ENCODE results near the gene IMMP2L.
A peak's percentile ranks its signal among the peaks of the same experiment; 100 is the strongest.

The IMMP2L gene

GRCh38 chr7:110889335-110889734, 673.0 kb downstream of the IMMP2L start:
- DNase-seq: no peak

DNA sequence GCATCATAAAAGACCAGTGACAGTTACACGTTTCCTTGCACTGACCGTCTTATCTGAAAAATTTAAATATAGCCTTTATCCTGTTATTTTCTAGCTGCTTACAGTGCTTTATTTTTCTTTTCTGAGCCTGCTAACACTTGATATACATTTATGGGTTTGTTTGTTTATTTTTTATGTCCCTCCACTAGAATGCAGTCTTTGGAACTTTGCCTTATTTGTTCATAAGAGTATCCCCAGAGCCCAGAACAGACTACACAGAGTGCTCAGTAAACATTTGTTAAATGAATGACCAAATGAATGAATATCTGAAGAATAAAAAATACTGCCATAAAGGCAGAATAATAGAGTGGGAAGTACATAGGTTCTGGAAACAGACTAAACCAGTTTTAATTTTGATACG, 673.7 kb downstream of the IMMP2L start:
- no peak for DNase-seq

DNA sequence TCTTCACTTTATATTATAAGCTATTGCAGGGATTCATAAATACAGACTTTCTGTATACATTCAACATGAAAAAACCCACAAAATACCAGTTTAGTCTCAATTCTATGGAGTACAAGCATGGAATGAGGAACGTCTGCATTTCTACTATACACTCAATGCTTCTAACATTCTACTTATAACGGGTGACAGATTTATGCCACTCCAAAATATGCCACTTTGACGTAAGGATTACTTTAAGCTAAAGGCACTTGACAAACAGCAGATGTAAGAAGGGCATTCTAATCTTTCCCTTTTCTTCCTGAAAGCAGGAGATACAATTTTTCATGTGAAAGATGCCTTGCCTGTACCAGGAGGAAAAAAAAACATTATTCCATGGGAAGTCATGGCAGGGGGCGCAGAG, 676.8 kb downstream of the IMMP2L start:
- DNase-seq: no peak

GRCh38 chr7:110881721-110882120, 680.6 kb downstream of the IMMP2L start:
- no peak for DNase-seq

GRCh38 chr7:110880971-110881370, 681.3 kb downstream of the IMMP2L start:
- no peak for DNase-seq

GRCh38 chr7:110877016-110877415, 685.3 kb downstream of the IMMP2L start:
- DNase-seq: no peak

DNA sequence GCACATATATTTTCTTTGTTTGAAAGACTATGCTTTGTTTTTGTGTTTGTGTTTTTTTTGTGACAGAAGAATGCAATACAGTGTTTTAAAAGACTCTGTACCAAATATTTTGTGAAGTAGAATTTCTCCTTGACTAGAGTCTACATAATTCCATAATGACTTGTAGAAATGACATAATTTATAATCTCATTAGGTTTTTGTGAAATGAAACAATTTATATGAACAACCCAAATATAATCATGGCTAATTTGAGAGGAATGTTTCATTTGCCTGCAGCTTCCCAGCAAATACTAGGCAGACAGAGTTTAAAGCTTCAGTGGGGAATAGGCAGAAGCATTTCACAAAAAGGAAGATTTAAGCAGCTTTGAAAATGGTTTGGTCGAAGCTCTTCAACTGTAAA, 686.9 kb downstream of the IMMP2L start:
- DNase-seq: no peak

- DNase-seq: no peak
Observed at GRCh38 chr7:110871856-110872255, 690.4 kb downstream of the IMMP2L start.

DNA sequence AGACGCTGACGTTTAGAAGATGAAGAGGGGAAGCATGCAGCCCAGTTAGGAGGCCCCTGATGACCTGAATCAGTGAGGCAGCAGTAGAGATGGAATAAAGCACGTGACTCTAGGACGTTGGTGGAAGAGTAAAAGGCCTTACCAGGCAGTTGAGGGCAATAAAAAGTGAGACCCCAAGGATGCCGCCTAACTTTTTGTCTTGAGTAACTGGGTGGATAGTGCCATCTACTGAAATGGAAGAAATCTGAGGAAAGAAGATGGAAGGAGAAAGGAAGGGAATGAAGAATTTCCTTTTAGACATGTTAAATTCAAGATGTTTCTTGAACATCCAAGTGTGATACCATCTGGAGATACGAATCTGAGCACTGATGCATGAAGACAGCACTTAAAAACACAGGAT, 691.4 kb downstream of the IMMP2L start:
- no peak for DNase-seq

- no peak for DNase-seq
Observed at GRCh38 chr7:110868458-110868857, 693.8 kb downstream of the IMMP2L start.

DNA sequence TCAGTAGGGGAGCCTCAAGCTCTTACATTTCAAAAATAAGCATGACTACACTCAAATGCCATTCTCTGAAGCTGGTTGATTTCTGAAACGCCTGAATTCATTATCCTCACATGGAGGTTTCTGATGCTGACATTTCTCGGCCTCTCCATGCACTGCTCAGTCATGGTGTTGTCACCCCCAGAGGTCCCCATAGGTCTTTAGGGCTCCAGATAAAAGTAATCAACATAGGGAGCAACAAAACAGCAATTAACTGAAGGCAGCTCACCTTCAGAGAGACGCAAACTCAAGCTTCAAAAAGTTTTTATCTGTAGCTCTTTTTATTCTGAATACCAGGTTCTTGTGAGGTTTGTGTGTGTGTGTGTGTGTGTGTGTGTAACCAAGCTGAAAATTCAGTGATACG, 694.5 kb downstream of the IMMP2L start:
- no peak for DNase-seq

- no peak for DNase-seq
Observed at GRCh38 chr7:110863258-110863657, 699.0 kb downstream of the IMMP2L start.

DNA sequence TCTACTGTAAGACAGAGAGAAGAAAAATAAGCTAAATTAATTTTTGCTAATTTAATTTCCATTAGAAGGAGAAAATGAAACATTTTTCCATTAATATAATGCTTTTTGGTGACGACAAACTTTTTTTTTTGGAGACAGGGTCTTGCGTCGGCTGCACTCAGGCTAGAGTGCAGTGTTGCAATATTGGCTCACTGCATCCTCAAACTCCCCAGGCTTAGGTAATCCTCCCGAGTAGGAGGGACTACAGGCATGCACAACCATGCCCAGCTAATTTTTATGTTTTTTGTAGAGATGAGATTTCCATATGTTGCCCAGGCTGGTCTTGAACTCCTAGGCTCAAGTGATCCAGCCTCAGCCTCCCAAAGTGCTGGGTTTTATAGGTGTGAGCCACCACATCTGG, 701.1 kb downstream of the IMMP2L start:
- no peak for DNase-seq

DNA sequence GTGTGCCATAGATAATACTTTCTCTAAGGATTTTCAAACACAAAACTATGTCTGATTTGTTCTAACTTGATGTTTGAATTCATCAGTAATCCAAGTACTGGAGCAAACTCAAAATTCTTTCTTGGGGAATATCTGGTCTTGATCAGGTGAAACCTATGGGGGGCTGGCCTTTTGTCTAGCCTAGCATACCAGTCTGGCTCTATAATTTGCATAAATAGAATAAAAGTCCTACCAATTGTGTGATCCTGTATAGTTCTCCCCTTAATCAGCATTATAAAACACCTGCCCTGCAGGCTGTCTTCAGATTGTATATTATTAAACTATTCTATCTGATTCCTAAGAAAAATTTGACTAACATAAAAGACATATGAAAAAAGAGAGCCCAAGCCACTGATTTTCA, 705.2 kb downstream of the IMMP2L start:
- no peak for DNase-seq

GRCh38 chr7:110856704-110857103, 705.6 kb downstream of the IMMP2L start:
- no peak for DNase-seq

DNA sequence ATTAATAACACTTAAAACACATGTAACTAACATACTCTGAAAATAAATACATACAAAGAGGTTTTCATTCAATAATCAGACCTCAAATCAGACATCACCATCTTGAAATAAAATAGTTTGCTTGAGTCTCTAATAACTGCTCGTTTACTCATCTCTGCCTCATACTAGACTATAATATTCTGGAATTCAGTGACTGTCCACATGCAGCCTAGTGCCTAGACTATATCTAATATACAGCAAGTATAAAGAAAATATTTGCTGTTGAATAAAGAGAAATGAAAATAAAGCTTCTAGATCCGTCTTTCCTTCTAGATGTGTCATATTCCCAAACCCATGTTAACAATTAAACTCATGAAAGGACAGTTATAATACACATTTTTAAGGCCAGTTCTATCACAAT, 707.6 kb downstream of the IMMP2L start:
- no peak for DNase-seq

GRCh38 chr7:110854166-110854565, 708.1 kb downstream of the IMMP2L start:
- DNase-seq: no peak

DNA sequence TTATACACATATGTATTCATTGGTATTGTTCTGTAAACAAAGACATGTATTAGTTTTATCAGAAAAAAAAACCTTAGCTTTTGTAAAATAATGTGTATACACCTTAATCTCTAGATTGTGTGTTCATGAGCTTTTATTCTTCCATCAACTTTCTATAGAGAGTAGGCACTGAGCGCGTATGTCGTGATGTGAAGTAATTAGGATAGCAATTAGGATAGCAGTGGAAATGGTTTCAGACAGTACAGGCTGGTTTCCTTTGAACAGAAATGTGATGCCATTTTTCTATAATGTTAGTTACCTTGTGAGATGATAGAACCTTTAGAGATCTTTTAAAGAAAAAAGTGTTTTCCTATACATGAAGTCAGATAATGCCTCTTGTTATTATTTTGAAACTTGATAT, 709.0 kb downstream of the IMMP2L start:
- no peak for DNase-seq

DNA sequence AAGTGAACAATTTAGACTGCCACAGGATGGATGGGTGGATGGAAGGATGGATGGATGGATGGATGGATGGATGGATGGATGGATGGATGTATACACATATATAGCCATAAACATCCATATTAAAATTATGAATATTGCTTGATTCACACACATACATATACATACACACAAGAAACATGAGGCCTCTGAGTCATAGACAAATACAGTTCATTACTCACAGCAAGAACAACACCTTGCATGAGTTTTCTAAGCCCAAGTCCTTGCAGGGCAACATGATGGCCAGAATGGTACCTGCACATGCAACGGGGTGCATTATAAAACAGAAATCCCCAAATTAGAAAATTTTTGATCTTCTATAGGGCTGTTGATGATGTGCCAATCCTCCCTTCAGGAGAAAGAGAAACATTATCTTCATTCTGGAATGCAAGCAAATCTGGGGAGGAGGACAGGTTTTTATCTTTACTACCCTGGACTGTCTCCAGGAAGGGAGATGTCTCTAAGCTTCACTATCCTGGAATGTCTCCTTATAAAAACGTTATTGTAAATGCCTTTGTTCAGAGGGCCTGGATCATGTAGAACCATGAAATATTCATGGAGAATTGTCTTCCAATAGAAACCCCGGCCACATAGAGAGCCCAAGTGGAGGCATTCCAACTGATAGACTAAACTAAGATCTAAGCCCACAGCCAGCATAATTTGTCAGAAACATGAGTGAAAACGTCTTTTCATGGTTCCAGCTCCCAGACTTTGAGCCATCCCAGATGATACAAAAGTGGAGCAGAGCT, 709.9 kb downstream of the IMMP2L start:
- DNase-seq: no peak

DNA sequence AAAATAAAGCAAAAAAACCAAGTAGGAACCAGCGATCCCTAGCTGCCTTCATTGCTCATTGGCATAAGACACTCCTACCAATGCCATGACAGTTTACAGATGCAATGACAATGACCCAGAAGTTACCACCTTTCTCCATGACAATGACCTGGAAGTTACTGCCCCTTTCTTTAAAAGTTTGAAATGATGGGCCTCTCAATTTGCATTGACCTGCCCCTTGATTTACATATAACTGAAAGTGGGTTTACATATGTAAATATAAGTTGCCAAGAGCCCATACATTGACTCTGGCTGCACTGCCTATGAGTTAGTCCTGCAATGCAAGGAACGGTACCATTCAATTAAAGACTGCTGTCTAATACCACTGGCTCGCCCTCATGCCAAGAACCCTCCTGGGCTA, 712.1 kb downstream of the IMMP2L start:
- DNase-seq: peak; percentile 17 to 48

DNA sequence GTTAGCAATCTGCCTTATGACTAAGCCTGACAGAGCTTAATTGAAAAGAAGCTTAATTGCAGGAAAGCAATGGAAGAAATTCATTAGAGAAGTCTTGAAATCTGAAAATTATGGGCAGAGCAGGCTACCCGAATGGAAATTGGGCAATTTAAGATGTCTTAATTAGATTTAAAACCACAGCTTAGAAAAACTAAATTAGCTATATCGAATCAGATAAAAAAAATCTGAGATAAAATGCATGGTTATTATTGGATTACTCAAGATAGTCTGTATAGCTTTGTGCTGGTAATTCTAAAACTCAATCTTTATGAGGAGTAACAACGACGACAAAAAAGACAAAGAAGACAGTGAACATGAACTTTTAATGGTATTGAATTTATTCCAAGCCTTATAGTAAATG, 719.5 kb downstream of the IMMP2L start:
- DNase-seq: no peak

DNA sequence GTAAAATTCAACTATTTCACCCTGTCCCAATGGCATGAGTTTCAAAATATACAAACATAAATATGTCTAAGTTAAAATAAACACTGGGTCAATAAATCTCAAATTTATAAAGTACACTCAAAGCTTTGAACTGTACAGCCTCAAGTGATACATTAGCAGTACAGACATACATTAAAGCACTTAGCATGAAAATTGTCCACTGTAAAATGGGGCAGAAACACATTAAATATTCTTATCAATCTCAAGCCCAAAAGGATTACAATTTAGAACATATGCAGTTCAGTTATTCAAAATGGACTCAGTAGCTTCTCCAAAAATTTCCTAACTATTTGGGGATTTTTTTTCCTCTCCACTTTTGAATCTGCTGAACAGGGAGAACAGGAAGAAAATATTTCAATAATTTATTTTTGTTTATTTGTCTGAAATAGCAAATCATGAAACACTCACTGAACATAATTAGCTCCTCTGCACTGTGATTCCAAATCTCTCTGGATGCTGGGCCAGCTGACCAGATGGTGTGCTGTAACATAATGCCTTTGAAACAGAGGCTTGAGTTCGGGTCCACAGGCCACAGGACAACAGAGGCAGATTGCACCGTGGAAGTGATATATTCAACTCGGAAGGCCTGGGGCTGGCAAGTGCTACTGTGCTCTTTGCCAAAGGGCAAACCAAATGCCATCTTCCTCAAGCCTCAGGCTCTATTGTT, 720.3 kb downstream of the IMMP2L start:
- DNase-seq: no peak

- peak in 1 of 2 experiments; percentile 53 for DNase-seq
Observed at GRCh38 chr7:110839866-110840265, 722.4 kb downstream of the IMMP2L start.

- no peak for DNase-seq
Observed at GRCh38 chr7:110835849-110836248, 726.4 kb downstream of the IMMP2L start.

DNA sequence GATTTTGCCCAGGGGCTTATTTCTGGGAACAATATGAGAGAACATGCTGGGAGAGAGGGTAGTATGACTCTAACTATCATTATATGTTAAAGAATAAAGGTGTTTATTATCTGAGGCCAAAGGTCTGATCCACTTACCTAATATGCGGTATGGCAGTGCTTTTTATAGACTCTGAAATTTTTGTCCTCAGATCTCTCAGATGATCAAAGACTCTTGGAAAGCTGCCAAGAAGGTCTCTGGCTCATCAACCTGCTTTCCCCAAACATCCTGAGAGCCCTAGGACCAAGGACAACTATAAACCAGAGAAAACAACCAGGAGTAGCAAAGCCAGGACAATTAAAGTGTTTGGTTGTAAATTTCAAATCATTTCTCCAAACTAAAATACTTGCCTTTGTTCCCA, 727.1 kb downstream of the IMMP2L start:
- no peak for DNase-seq
